GM18526 (cell line): ENCODE measurements around the gene GRM7.

Source experiments
- POLR2A ChIP-seq: IDR thresholded peaks from 3 replicates; pipeline ENCODE4 v1.6.1; 2011; ENCODE audit not compliant: insufficient read length; ENCODE audit errors: extremely low read depth

The GRM7 gene

DNA sequence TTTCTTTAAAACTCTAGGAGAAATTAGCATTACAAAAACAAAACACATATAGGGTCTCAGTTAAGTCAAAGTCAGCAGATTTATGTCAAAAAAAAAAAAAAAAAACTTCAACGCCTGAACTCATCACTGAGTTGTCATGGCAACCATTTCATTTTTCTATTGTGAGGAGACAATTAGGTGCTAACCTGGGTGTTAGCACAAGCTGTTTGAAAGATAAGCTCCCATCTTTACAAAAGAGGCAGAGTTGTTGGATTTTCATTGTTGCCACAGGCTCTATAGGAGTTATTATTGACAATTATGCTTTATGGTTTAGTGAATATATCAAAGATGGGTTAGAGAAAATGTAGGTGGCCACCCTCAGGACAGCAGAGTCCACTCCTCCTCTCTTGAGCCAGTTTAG lies 806.9 kb downstream of the GRM7 start:
- TF ChIP-seq POLR2A: no peak

DNA sequence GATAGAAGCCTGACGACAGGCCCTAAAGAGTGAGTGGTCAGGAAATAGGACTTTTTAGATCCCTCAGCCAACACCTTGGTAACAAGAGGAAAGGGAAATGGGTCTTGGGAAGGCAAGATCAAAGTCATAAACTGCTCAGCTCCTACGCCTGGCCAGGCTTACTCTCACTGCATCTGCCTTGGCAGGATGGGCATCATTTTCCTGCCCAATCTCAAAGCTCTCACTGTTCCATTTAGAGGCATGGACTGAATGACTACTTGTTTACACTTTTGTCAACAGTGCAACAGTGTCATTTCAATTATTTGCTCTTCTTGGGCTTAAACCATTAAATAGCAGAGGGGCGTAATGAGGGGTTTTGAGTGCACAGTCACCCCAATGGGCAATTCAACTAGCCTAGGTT lies 808.7 kb downstream of the GRM7 start:
- no peak for TF ChIP-seq POLR2A

DNA sequence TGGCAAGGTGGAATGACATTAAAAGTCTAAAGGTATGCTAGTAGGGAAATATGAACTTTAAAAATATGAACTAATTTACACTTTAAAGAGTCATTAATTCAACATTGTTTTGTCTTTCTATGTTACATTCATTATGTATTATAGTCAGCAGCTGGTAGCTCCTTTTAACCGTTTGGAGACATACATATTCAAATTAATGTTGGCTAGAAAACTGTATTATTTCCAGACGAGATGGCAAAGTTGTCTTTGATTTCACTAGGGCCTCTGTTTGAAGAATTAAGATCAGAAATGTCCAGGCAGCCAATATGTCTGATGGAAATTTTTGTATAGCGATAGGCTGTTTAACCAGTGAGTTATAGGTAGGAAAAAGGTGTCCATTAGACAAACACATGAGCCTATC lies 817.6 kb downstream of the GRM7 start:
- TF ChIP-seq POLR2A: no peak

DNA sequence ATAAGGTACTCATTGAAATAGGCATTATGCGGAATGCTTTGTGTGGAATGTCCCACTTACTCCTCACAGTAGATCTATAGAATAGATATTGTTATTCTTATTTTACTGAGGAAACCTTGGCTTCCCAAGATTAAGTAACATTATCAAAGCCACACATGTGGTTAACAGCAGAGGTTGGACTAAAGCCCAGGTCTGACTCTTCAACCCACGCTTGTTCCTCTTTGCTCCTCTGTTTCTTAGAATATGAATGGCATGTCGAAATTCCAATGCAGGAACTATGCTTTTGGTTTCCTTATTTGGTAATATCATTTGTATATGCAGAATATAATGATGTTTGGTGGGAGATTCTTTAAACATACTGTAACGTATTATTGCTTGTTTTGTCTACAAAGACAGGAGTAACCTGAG lies 821.9 kb downstream of the GRM7 start:
- TF ChIP-seq POLR2A: no peak

DNA sequence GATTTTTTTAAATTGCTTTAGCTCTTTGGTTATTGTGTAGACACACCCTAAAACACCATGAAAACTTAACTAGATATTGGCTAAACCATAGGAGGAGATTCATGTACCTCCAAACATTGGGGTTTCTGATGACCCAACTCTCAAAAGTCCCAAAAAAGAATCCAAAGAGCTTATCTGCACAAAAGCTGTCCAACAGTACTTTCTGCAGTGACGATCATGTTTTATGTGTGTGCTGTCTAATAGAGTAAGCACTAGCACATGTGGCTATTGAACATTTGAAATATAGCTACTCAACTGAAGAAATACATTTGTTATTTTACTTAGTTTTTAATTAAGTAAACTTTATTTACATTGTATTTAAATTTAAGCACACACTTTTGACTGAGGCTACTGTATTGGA lies 822.5 kb downstream of the GRM7 start:
- TF ChIP-seq POLR2A: no peak

DNA sequence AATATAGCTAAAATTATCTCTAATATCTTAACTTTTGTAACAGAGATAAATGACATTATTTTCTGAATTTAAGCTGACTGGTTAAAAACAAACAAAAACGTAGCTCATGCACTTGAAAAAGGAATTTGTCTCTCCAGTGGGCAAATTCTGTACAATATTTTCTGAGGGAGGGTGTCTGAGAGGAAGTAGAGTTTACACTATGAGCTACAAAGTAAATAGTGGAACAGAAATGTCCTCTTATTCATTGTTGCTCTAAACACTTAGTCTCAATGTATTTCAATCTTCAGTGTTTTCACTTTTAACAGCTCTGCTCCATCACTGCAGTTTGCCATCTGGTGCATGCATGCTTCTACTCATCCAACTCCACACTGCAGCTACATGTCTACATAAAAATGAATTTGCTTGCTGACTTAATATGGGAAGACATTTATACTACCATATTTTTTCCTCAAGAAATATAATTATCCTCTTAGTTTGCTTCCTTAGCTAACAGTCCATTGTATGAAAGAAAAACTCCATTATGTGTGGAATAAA lies 823.3 kb downstream of the GRM7 start:
- no peak for TF ChIP-seq POLR2A

DNA sequence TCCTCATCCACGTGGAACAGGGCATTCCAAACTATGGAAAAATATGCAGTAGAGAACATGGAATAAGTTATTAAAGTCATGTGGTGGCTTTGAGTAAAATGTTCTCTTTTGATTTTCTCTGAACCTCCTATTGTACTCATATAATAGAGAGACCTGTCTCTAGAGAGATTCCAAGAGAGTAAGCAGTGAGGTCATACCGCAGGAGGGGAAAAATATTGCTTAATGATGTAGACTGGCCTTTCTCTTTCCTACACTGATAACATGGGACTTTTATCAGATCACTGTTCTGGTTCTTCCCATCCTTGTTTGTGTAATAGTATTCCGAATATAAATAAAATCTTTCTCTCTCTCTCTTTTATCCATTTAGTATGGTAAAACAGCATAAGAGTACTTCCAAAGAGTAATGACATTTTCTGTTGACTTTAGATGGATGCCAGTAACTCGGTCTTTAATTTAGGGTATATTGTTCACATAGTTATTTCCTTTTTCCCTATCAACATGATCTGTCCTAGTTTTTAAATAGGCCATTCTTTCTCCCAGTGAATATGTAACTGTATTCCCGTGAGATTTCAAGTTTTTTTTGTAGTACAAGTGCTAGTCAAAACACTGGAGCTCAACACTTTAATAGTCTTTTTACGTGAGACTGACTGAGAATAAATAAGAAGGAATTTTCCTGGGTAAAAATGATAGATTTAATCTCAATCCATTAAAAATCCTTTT lies 826.7 kb downstream of the GRM7 start:
- TF ChIP-seq POLR2A: no peak

DNA sequence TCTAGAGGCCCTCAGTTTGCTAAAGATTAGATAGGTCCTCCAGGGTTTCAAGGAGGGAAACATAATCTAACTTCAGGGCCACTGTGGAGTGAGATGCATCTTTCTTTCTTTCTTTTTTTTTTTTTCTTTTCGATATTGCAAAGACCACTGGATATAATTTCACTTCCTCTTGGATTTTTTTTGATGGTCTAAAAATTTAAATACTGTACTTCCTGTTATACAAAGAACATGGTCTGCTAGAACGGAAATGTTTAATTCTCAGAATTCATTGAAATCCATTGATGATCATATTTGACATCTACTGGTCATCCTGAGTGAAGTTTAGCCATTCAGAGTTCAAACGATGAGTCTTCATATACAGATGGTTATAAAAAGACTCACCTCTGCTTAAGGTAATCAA lies 832.0 kb downstream of the GRM7 start:
- TF ChIP-seq POLR2A: no peak

DNA sequence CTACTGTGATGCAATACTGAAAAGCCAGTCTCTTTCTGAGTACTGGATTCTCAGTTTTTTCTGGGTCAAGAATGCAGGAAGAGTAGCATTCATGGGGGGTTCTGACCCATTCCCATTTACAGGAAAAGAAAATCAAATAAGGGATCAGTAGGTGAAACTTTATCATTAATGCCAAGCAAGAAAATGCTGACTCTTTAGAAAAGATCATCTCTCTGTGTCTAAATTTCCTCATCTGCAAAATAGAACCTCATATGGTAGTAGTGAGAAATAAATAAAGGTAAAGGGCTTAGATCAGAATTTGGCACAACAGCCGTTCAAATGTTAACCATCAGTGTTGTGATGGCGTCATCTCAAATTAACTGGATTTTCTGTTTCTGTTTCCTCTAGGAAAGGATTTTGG lies 833.1 kb downstream of the GRM7 start:
- no peak for TF ChIP-seq POLR2A

DNA sequence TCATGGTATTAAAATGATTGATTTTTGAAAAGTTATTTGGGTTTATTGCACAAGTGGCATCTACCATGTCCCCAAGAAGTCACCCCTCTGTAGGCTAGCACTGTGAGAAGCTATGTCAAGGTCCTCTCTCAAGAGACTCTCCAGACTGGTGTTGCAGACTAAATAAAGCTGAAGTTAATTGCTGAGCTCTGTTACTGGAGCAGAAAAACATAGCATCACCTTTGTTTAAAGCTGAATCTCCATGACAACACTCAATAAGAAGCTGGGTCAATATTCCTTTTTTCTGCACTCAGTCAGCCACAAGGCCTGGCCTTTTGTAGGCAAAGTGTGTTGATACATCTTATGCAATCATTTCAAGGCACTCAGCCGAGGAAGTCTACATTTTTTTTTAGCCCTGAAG lies 834.1 kb downstream of the GRM7 start:
- no peak for TF ChIP-seq POLR2A

DNA sequence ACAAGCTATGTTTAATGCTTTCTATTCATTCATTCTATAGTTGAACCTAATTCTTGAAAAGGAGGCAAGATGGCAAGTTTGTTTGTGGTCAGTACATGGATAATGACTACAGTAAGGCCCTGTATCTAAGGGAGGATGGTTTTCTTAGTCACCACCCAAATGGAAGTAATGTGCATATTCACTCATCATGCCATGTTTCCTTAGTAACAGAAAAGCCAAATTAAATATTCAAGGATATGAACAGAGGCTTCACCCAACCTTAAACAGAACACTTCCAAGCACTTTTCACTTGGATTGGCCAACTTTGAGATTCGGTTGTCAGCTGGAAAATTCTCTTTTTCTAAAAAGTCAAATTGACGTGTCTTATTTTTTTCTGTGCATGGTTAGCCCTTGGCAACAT lies 835.4 kb downstream of the GRM7 start:
- no peak for TF ChIP-seq POLR2A

DNA sequence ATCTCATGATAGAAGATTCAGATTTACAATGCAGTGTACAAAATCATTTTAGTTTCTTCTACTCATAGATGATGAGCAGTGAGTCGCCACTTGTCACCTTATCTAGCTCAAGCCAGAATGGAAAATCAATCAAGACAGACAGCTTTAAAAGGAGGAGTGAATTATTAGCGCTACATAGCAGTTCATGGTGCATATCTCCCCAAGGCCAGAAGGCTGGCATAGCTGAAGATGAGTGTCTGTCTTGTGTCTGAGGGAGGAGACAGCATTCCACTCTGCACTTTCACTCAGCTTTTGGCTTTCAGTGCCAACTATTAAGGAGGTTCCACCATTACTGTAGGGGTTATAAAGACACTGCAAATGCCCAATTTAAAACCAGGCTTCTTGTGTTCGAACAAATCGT lies 836.6 kb downstream of the GRM7 start:
- no peak for TF ChIP-seq POLR2A

DNA sequence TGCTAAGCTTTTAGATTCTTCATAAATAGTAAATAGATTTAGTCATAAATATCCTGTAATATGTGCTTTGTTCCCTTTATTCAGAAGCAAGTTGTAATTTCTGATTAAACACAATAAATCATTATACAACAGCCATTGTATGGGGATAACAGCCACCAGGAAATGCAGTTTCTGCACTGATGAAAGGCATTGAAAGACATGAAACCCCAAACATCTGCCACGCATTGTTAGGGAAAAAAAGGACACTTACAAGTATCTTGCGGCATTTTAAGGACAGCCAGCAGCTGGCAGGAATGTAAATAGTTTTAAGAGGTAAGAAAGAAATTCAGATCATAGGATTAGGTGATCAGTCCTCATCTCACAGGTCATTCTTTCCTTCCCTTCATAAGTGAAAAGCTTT lies 839.6 kb downstream of the GRM7 start:
- TF ChIP-seq POLR2A: no peak

DNA sequence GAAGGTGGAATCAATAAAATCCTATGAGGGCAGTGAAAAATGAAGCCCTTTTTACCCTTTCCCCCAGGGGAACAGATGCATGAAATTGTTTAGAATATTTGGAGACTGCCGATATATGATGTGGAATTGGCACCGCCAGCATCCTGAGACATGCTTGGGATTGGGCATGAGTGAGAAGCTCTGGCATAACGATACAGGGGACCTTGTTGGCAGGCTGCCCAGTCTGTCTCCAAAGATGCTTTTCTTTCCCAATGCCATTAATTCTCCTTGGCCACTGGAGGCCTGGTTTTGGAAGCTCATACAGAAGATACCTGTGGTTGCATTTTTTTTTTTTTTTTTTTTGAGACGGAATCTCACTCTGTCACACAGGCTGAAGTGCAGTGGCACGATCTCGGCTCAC lies 840.1 kb downstream of the GRM7 start:
- TF ChIP-seq POLR2A: no peak

DNA sequence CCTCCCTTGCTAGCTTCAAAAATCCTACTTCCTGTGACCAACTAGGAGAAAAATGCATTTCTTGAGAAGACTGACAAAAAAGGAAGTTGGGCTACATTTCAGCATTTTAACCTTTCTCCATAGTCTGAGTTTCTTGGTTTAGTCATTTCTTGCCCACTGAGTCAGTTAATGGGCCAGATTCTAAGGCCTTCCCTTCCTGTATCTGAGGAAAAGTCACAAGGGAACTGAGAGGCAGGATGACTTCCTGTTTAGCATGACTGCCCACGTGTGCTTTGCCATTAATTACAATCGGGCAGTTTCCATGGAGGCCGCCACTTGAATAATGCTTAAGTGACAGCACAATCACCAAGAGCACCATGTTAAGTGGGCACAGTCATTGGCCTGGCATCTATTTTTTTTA lies 846.3 kb downstream of the GRM7 start:
- no peak for TF ChIP-seq POLR2A

DNA sequence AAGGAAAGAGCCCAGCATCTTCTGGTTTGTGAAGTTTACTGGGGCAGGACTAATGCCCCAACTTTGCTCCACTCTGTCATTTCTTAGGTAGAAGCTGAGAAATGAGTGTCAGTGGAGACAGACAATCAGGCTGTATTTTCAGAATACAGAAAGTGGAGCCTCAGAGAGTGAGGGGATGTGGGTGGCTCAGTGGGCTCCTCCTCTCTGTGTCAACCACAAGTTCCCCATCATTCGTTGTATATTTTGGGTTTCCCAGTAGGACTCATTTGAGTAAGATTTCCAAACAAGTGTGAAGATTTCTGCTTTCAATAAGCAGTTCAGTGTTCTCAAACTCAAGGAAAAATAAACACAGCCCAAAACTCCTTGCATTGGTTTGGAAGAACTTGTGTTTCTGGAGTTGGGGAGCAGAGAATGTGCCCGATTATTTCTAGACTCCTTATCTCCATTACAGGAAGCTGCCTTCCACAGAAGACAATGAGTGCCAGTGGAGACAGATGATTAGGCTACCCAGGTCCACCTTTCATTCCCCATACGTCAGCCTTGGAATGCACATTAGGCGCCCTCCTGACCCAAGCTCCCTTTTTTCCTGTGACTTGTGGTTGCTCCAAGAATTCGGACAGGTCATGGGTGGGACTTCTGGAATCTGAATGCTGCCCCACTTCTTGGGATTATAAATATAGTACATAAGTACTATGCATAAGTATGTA lies 848.6 kb downstream of the GRM7 start:
- no peak for TF ChIP-seq POLR2A

DNA sequence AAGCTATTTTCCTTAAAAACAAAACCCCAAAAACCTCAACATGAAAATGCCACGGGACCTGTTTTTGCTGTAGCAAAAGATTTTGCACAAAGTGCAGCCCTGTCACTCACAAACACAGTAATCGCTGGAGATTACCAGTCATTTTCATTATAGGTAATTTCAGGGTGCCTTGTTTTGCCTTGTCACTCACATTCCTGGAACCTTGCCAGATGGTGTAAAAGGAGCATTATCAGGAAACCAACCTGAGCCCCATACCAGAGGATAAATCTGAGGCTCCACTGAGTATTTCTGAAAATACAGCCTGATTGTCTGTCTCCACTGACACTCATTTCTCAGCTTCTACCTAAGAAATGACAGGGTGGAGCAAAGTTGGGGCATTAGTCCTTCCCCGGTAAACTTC lies 849.4 kb downstream of the GRM7 start:
- no peak for TF ChIP-seq POLR2A
